GM12878 (cell line): ENCODE data around the gene CDH4. TPM values are rescaled to one million over a fixed set of nuclear protein-coding genes. Genes with fewer than 3 reads are reported as not detected.

ENCODE experiments used
- ATAC-seq: fragments of 200-7000 bp; cut with Tn5 transposase; 3 replicates; pipeline ENCODE4 v1.9.1; 2020; ENCODE audit warnings: mild to moderate bottlenecking, moderate library complexity
- BruUV-seq: library from RNA; stranded (reverse); fragments of 400-500 nt; replicated peaks from 2 replicates; lab custom pipeline; 2021; lab: Mats Ljungman, UMichigan
- CTCF ChIA-PET: fragments of 300-600 bp; sonication (Branson Sonifier 250); formaldehyde crosslinking; extraction: SDS; loops from one replicate; lab custom pipeline; 2021; ENCODE audit warnings: inconsistent platforms; lab: Yijun Ruan, JAX
- POLR2A ChIA-PET: fragments of 350-600 bp; formaldehyde crosslinking; extraction: SDS; loops from one replicate; lab custom pipeline; 2021; ENCODE audit warnings: inconsistent platforms; lab: Charles Lee
- RAD21 ChIA-PET: fragments of 300-600 bp; sonication (Branson Sonifier 250); formaldehyde crosslinking; loops from one replicate; lab custom pipeline; 2023; ENCODE audit warnings: antibody characterized with exemption; ENCODE audit not compliant: unreplicated experiment; lab: Charles Lee
- SMC1A ChIA-PET: fragments of 300-600 bp; sonication (Branson Sonifier 250); formaldehyde crosslinking; loops from one replicate; lab custom pipeline; 2023; ENCODE audit not compliant: unreplicated experiment, uncharacterized antibody; lab: Charles Lee
- DNase-seq: peaks from one replicate; pipeline ENCODE4 v3.0.0-alpha.2; 2011; ENCODE audit warnings: low read depth, low spot score
- FAIRE-seq: peaks from 3 replicates; lab custom pipeline; 2011; peaks lifted over from hg19 to GRCh38; lab: Jason Lieb, UNC
- H2AFZ ChIP-seq: 2 replicates; pipeline ENCODE4 v1.6.0; 2011; ENCODE audit warnings: low read depth, low read length, control low read depth; ENCODE audit not compliant: control insufficient read depth
- H3K27ac ChIP-seq: 2 replicates; pipeline ENCODE4 v1.5.1; 2011; ENCODE audit warnings: control low read depth; ENCODE audit not compliant: control insufficient read depth, insufficient read depth
- H3K27me3 ChIP-seq, 2 experiments: replicated peaks in 1 of 2; 2 replicates each; pipeline versions ENCODE4 v1.6.0 to v1.6.1; 2011; ENCODE audit warnings: low read length in 1 of 2; ENCODE audit not compliant: control insufficient read depth in 2 of 2, insufficient read depth in 2 of 2
- H3K36me3 ChIP-seq, 2 experiments: 2 replicates each; pipeline ENCODE4 v1.5.1; 2011; ENCODE audit warnings: low read length in 1 of 2; ENCODE audit not compliant: control insufficient read depth in 2 of 2, insufficient read depth in 2 of 2
- H3K4me1 ChIP-seq: 2 replicates; pipeline ENCODE4 v1.6.1; 2011; ENCODE audit warnings: mild to moderate bottlenecking, low read length, moderate library complexity, mixed read lengths; ENCODE audit not compliant: control insufficient read depth, insufficient read depth
- H3K4me2 ChIP-seq: 2 replicates; pipeline ENCODE4 v1.6.0; 2011; ENCODE audit warnings: control low read depth; ENCODE audit not compliant: control insufficient read depth, insufficient read depth
- H3K4me3 ChIP-seq: fragments of 200-600 bp; sonication (generic); 2 replicates; pipeline ENCODE4 v1.5.1; 2016
- H3K79me2 ChIP-seq: 2 replicates; pipeline ENCODE4 v1.6.0; 2011; ENCODE audit warnings: low read length; ENCODE audit not compliant: control insufficient read depth, insufficient read depth
- H3K9ac ChIP-seq: 2 replicates; pipeline ENCODE4 v1.8.0; 2011; ENCODE audit warnings: low read length, control low read depth, mixed read lengths; ENCODE audit not compliant: control insufficient read depth, insufficient read depth
- H3K9me3 ChIP-seq: replicated peaks from 3 replicates; pipeline ENCODE4 v1.5.1; 2011; ENCODE audit warnings: mild to moderate bottlenecking, low read length; ENCODE audit not compliant: control insufficient read depth, insufficient read depth
- H4K20me1 ChIP-seq: 2 replicates; pipeline ENCODE4 v1.6.0; 2011; ENCODE audit not compliant: control insufficient read depth, insufficient read depth
- BRCA1 ChIP-seq: IDR thresholded peaks from 2 replicates; pipeline ENCODE4 v1.6.1; 2011; ENCODE audit warnings: low read depth, low read length, improper control_type of control experiment
- CBX5 ChIP-seq: sonication (generic); IDR thresholded peaks from 2 replicates; pipeline ENCODE4 v1.6.1; 2016; ENCODE audit warnings: low read depth, moderate library complexity, mild to moderate bottlenecking, inconsistent platforms
- EGR1 ChIP-seq, 2 experiments: IDR thresholded peaks; 1 replicate in 1 of 2; 2 replicates in 1 of 2; pipeline ENCODE4 v1.6.1; 2011 to 2012; ENCODE audit warnings: low read depth in 2 of 2, low read length in 2 of 2, borderline replicate concordance in 1 of 2, mild to moderate bottlenecking in 1 of 2, moderate library complexity in 1 of 2
- ETV6 ChIP-seq, 2 experiments: fragments of 450-650 bp in 1 of 2; IDR thresholded peaks in 1 of 2; conservative IDR thresholded peaks in 1 of 2; 2 replicates each; pipeline ENCODE4 v1.6.1; 2014; ENCODE audit warnings: antibody characterized with exemption in 1 of 2, borderline replicate concordance in 1 of 2, low read depth in 1 of 2, mild to moderate bottlenecking in 1 of 2, moderate library complexity in 1 of 2
- FOXM1 ChIP-seq: IDR thresholded peaks from 2 replicates; pipeline ENCODE4 v1.6.1; 2012; ENCODE audit warnings: low read depth, mild to moderate bottlenecking, inconsistent platforms, low read length, moderate library complexity
- KAT2A ChIP-seq: conservative IDR thresholded peaks from 2 replicates; pipeline ENCODE4 v1.6.1; 2011; ENCODE audit warnings: low read depth, low read length; ENCODE audit not compliant: control insufficient read depth
- MEF2A ChIP-seq: IDR thresholded peaks from 2 replicates; pipeline ENCODE4 v1.6.1; 2011; ENCODE audit warnings: low read depth, mild to moderate bottlenecking, low read length, moderate library complexity; ENCODE audit not compliant: insufficient read depth
- MLLT1 ChIP-seq: fragments of 450-650 bp; IDR thresholded peaks from 2 replicates; pipeline ENCODE4 v1.6.1; 2016; ENCODE audit warnings: mild to moderate bottlenecking
- NFXL1 ChIP-seq: fragments of 450-650 bp; IDR thresholded peaks from 2 replicates; pipeline ENCODE4 v1.6.1; 2017; ENCODE audit warnings: antibody characterized with exemption, mild to moderate bottlenecking, borderline replicate concordance
- PAX8 ChIP-seq: fragments of 450-650 bp; IDR thresholded peaks from 2 replicates; pipeline ENCODE4 v1.6.1; 2017; ENCODE audit warnings: mild to moderate bottlenecking, moderate library complexity
- RELB ChIP-seq: fragments of 450-650 bp; IDR thresholded peaks from 2 replicates; pipeline ENCODE4 v1.6.1; 2017; ENCODE audit warnings: low read depth, mild to moderate bottlenecking, moderate library complexity
- SREBF2 ChIP-seq: IDR thresholded peaks from 2 replicates; pipeline ENCODE4 v1.6.1; 2012; ENCODE audit warnings: mild to moderate bottlenecking, low read length
- SRF ChIP-seq, 2 experiments: IDR thresholded peaks; 2 replicates each; pipeline ENCODE4 v1.6.1; 2011; ENCODE audit warnings: low read depth in 2 of 2, low read length in 2 of 2, mild to moderate bottlenecking in 1 of 2, moderate library complexity in 1 of 2
- TCF7 ChIP-seq: IDR thresholded peaks from 2 replicates; pipeline ENCODE4 v1.6.1; 2014; ENCODE audit warnings: antibody characterized with exemption, borderline replicate concordance
- USF1 ChIP-seq: IDR thresholded peaks from 2 replicates; pipeline ENCODE4 v1.6.1; 2011; ENCODE audit warnings: borderline replicate concordance, low read depth, mild to moderate bottlenecking, moderate library complexity, mixed read lengths, low read length; ENCODE audit not compliant: insufficient read depth; ENCODE audit errors: extremely low read length
- USF2 ChIP-seq: IDR thresholded peaks from 2 replicates; pipeline ENCODE4 v1.6.1; 2011; ENCODE audit warnings: low read depth, low read length, improper control_type of control experiment, borderline replicate concordance
- WGBS: methylation state at CpG from one replicate; pipeline ENCODE4 v1.1.6; 2016; ENCODE audit warnings: low lambda C conversion rate; ENCODE audit not compliant: insufficient replicate concordance, insufficient coverage; ENCODE audit errors: missing lambda C conversion rate; 5-methylcytosine and 5-hydroxymethylcytosine counted together
- in situ Hi-C: fragments of 300-500 bp; cut with MboI; formaldehyde crosslinking; loops from 9 replicates; pipeline ENCODE4 v1.14.3; 2018; ENCODE audit warnings: mixed read lengths
- intact Hi-C: fragments of 100-400 bp; cut with micrococcal nuclease; formaldehyde crosslinking; loops from one replicate; pipeline ENCODE4 v1.14.2; 2022; ENCODE audit not compliant: unreplicated experiment
- polyA plus RNA-seq, 11 experiments: library from polyadenylated mRNA; depleted of rRNA in 4 of 11; unstranded in 6 of 11; stranded (reverse) in 5 of 11; fragments of >200 nt; fragmentation: Nextera tagmentation in 4 of 11; fragmentation: Illumina TruSeq in 1 of 11; extraction: Ambion mirVana in 4 of 11; extraction: Trizol in 1 of 11; gene quantifications; 1 replicate in 1 of 11; 2 replicates in 10 of 11; pipeline versions ENCODE4 v1.2.1 to v1.2.3, GENCODE V29; 2011 to 2016; ENCODE audit warnings: inconsistent platforms in 2 of 11, missing spikeins in 2 of 11, low read depth in 1 of 11
- total RNA-seq, 4 experiments: library from RNA; depleted of rRNA in 3 of 4; stranded (reverse); fragments of >200 nt in 3 of 4; fragmentation: Illumina TruSeq in 1 of 4; extraction: Trizol in 1 of 4; gene quantifications; 2 replicates each; pipeline versions ENCODE4 v1.2.1 to v1.2.3, GENCODE V29; 2013 to 2021

The CDH4 gene
- total and polyA plus RNA-seq, 10 of the 15 experiments (the other 5 are each of a cell fraction or from before 2014, with no cell fraction given), result not detected

GRCh38 chr20:61942526-61942925 lies 690.5 kb downstream of the CDH4 start:
- in situ Hi-C loops, result no loop called here
- ChIA-PET SMC1A (interaction anchor here (1.0 kb wide), 1 partner anchor 96 kb away, joined by 3 read pairs; no protein-coding TSS in a partner anchor), CTCF (no interaction called here), RAD21 (no interaction called here), POLR2A (no interaction called here)
- H3K4me1 ChIP-seq, result no peaks in the 10 kb centered on the region
- no peak overlapping the region for H3K9ac ChIP-seq
- WGBS, result 75% methylated on average over 9 of the region's 9 CpGs
- no peak for DNase-seq
- H3K4me3 ChIP-seq, result no peak overlapping the region
- H3K4me2 ChIP-seq, result no peak overlapping the region
- intact Hi-C loops, result no loop called here
- BruUV-seq, result no TSS peak
- FAIRE-seq, result no peak
- TF ChIP-seq USF1 (no peak), EGR1 (IDR thresholded peaks at IDR 0.05; ENCODE audit: borderline replicate concordance in 1 of 2, low read depth in 2 of 2, low read length in 2 of 2) (no peak), ETV6 (conservative IDR thresholded peaks at IDR 0.05 in 1 of 2, IDR thresholded peaks at IDR 0.05 in 1 of 2; ENCODE audit: borderline replicate concordance in 1 of 2, low read depth in 1 of 2) (no peak), BRCA1 (no peak), KAT2A (no peak), NFXL1 (no peak), MEF2A (no peak), USF2 (no peak), RELB (no peak), CBX5 (no peak), SREBF2 (no peak), FOXM1 (no peak), TCF7 (no peak), MLLT1 (no peak), SRF (IDR thresholded peaks at IDR 0.05; ENCODE audit: low read depth in 2 of 2, low read length in 2 of 2) (no peak), PAX8 (no peak)
- no peak overlapping the region for H3K27ac ChIP-seq
- no peaks in the 10 kb centered on the region for H4K20me1 ChIP-seq
- ATAC-seq, result no peak
- no peaks in the 10 kb centered on the region; the same call in 2 of the 3 replicates for H3K9me3 ChIP-seq
- no peaks in the 10 kb centered on the region for H3K27me3 ChIP-seq
- H3K36me3 ChIP-seq, result no peaks in the 10 kb centered on the region
- H3K79me2 ChIP-seq, result no peaks in the 10 kb centered on the region
- no peak overlapping the region for H2AFZ ChIP-seq
